SK-N-SH (cell line): ENCODE data around the gene RICTOR. TPM values are rescaled to one million over a fixed set of nuclear protein-coding genes. Genes with fewer than 3 reads are reported as not detected.

Experiments
- CTCF ChIA-PET: fragments of 300-600, 350-600 bp; formaldehyde crosslinking; extraction: SDS; loops from one replicate; lab custom pipeline; 2021; lab: Yijun Ruan, JAX
- POLR2A ChIA-PET: fragments of 350-600 bp; sonication (Branson Sonifier 250); formaldehyde crosslinking; extraction: SDS; loops from one replicate; lab custom pipeline; 2020; ENCODE audit warnings: antibody characterized with exemption, inconsistent platforms; lab: Yijun Ruan, JAX
- DNase-seq: peaks from one replicate; pipeline ENCODE4 v3.0.0; 2012
- H2AFZ ChIP-seq: fragments of 200-600 bp; sonication (generic); 2 replicates; pipeline ENCODE4 v1.8.1; 2016; ENCODE audit warnings: antibody characterized with exemption, mild to moderate bottlenecking, low read depth
- H3F3A ChIP-seq: fragments of 200-600 bp; sonication (generic); replicated peaks from 2 replicates; pipeline ENCODE3; 2016; ENCODE audit warnings: antibody characterized with exemption, mild to moderate bottlenecking; ENCODE audit not compliant: insufficient read depth
- H3K27ac ChIP-seq, 2 experiments: fragments of 200-500 bp in 1 of 2; fragments of 200-600 bp in 1 of 2; sonication (Bioruptor generic) in 1 of 2; sonication (generic), shearing (Covaris generic) in 1 of 2; 2 replicates each; pipeline versions ENCODE4 v1.5.1 to v1.6.1; 2014 to 2016; ENCODE audit warnings: low read depth in 2 of 2, inconsistent platforms in 1 of 2, low read length in 1 of 2, mild to moderate bottlenecking in 1 of 2, mixed read lengths in 1 of 2
- H3K27me3 ChIP-seq: fragments of 200-600 bp; sonication (generic), shearing (Covaris generic); 2 replicates; pipeline ENCODE4 v1.6.1; 2016; ENCODE audit warnings: mixed run types; ENCODE audit not compliant: insufficient read depth
- H3K36me3 ChIP-seq, 2 experiments: fragments of 200-500 bp in 1 of 2; fragments of 200-600 bp in 1 of 2; sonication (Bioruptor generic) in 1 of 2; sonication (generic) in 1 of 2; replicated peaks in 1 of 2; 2 replicates each; pipeline versions ENCODE3 to v1.5.1; 2014 to 2016; ENCODE audit warnings: low read length in 1 of 2, mild to moderate bottlenecking in 1 of 2; ENCODE audit not compliant: insufficient read depth in 2 of 2, control insufficient read depth in 1 of 2
- H3K4me1 ChIP-seq, 2 experiments: fragments of 200-500 bp in 1 of 2; fragments of 200-600 bp in 1 of 2; sonication (Bioruptor generic) in 1 of 2; sonication (generic), shearing (Covaris generic) in 1 of 2; 2 replicates each; pipeline versions ENCODE4 v1.5.1 to v1.6.1; 2014 to 2016; ENCODE audit warnings: low read depth in 1 of 2, low read length in 1 of 2, mixed run types in 1 of 2; ENCODE audit not compliant: insufficient read depth in 2 of 2, control insufficient read depth in 1 of 2
- H3K4me2 ChIP-seq: fragments of 200-600 bp; sonication (generic), shearing (Covaris generic); 2 replicates; pipeline ENCODE4 v1.6.1; 2017; ENCODE audit warnings: mixed run types
- H3K4me3 ChIP-seq, 2 experiments: fragments of 200-500 bp in 1 of 2; fragments of 200-600 bp in 1 of 2; sonication (Bioruptor generic) in 1 of 2; sonication (generic), shearing (Covaris generic) in 1 of 2; 2 replicates each; pipeline versions ENCODE4 v1.5.1 to v1.8.1; 2014 to 2016; ENCODE audit warnings: low read depth in 2 of 2, inconsistent platforms in 1 of 2, low read length in 1 of 2, mild to moderate bottlenecking in 1 of 2, mixed read lengths in 1 of 2, moderate library complexity in 1 of 2
- H3K79me2 ChIP-seq: fragments of 200-600 bp; sonication (generic); 2 replicates; pipeline ENCODE4 v1.8.1; 2017; ENCODE audit warnings: mild to moderate bottlenecking; ENCODE audit not compliant: insufficient read depth
- H3K9ac ChIP-seq: fragments of 200-600 bp; sonication (generic); 2 replicates; pipeline ENCODE4 v1.6.1; 2017; ENCODE audit warnings: mixed run types
- H3K9me2 ChIP-seq: fragments of 200-600 bp; sonication (generic); 2 replicates; pipeline ENCODE4 v1.6.1; 2017; ENCODE audit warnings: mixed run types
- H3K9me3 ChIP-seq: fragments of 200-600 bp; sonication (generic); 2 replicates; pipeline ENCODE4 v1.6.1; 2017; ENCODE audit warnings: mixed run types, mild to moderate bottlenecking, moderate library complexity
- H4K20me1 ChIP-seq: fragments of 200-600 bp; sonication (generic); 2 replicates; pipeline ENCODE4 v1.6.1; 2017; ENCODE audit warnings: mild to moderate bottlenecking, mixed run types; ENCODE audit not compliant: insufficient read depth
- CHD2 ChIP-seq: fragments of 150-350 bp; IDR thresholded peaks from 2 replicates; pipeline ENCODE4 v1.6.1; 2018; ENCODE audit warnings: low read length; ENCODE audit not compliant: partially characterized antibody
- ELF1 ChIP-seq: IDR thresholded peaks from 2 replicates; pipeline ENCODE4 v1.4.0; 2012
- FOSL2 ChIP-seq: IDR thresholded peaks from 2 replicates; pipeline ENCODE4 v1.4.0; 2012; ENCODE audit warnings: low read depth, mild to moderate bottlenecking, moderate library complexity, borderline replicate concordance
- GATA2 ChIP-seq: sonication (generic); formaldehyde crosslinking; IDR thresholded peaks from 2 replicates; pipeline ENCODE4 v1.5.0; 2020; ENCODE audit warnings: mild to moderate bottlenecking, missing genetic modification reagents
- JUND ChIP-seq: IDR thresholded peaks from 2 replicates; pipeline ENCODE4 v1.4.0; 2012
- MAX ChIP-seq: IDR thresholded peaks from 2 replicates; pipeline ENCODE4 v1.4.0; 2012; ENCODE audit warnings: low read depth
- MEF2A ChIP-seq: IDR thresholded peaks from 2 replicates; pipeline ENCODE4 v1.4.0; 2012; ENCODE audit warnings: low read depth, borderline replicate concordance
- NFIC ChIP-seq: IDR thresholded peaks from 2 replicates; pipeline ENCODE4 v1.4.0; 2012; ENCODE audit warnings: borderline replicate concordance
- PBX3 ChIP-seq: IDR thresholded peaks from 2 replicates; pipeline ENCODE4; 2012
- RCOR1 ChIP-seq: fragments of 150-350 bp; IDR thresholded peaks from 2 replicates; pipeline ENCODE4 v1.6.1; 2017; ENCODE audit warnings: antibody characterized with exemption, low read length
- RXRA ChIP-seq: IDR thresholded peaks from 2 replicates; pipeline ENCODE4 v1.4.0; 2012; ENCODE audit warnings: low read depth, mild to moderate bottlenecking, borderline replicate concordance
- SIN3A ChIP-seq: IDR thresholded peaks from 2 replicates; pipeline ENCODE4 v1.6.1; 2012; ENCODE audit warnings: low read depth, mild to moderate bottlenecking, low read length, moderate library complexity, borderline replicate concordance
- USF2 ChIP-seq: fragments of 150-350 bp; IDR thresholded peaks from 2 replicates; pipeline ENCODE4 v1.6.1; 2017; ENCODE audit warnings: antibody characterized with exemption, low read length, low read depth, borderline replicate concordance
- WGBS: methylation state at CpG from one replicate; pipeline ENCODE4 v1.1.6; 2017; ENCODE audit warnings: low lambda C conversion rate; 5-methylcytosine and 5-hydroxymethylcytosine counted together
- polyA plus RNA-seq, 3 experiments: library from polyadenylated mRNA; depleted of rRNA; stranded (reverse); fragments of >200 nt; gene quantifications; 2 replicates each; pipeline ENCODE4 v1.2.3, GENCODE V29; 2012
- TF ChIP-seq, protein P1 (sequence below): IDR thresholded peaks from 2 replicates; pipeline ENCODE4 v1.6.1; 2012; ENCODE audit warnings: mild to moderate bottlenecking, low read depth, low read length, moderate library complexity

The RICTOR gene
- polyA plus RNA-seq, 1 of the 3 experiments (the other 2 are of a cell fraction): 1.6 TPM

DNA sequence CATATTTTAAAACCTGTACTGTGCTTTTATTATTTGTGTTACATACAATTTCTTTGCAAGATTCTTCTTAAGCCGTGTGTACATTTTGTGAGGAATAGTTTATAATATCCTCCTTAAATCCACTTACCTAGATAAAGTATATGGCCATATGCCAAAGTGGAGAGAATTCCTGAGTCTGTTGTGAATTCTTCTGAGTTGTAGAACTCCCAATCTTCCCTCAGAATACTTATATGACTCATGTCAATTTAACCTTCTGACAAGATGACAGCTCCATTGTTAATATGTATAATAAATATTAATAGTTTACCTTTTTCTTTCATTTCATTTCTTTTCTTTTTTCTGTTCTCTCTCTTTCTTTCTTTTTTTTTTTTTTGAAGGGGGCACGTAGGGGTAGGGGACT is 6.0 kb upstream of the RICTOR start:
- Histone ChIP-seq H3K4me2 (no peak overlapping the region), H3F3A (peaks cover 19% of the 10 kb centered on the region), H3K9me3 (no peaks in the 10 kb centered on the region), H2AFZ (no peak overlapping the region), H3K79me2 (peaks cover 4% of the 10 kb centered on the region; the same call in 1 of the 2 replicates), H3K9ac (no peak overlapping the region), H3K27ac (no peak overlapping the region), H4K20me1 (no peaks in the 10 kb centered on the region), H3K27me3 (no peaks in the 10 kb centered on the region; the same call in 1 of the 2 replicates), H3K4me3 (no peak overlapping the region), H3K9me2 (no peaks in the 10 kb centered on the region; the same call in 1 of the 2 replicates)
- 16% methylated on average over 2 of the region's 2 CpGs for WGBS
- POLR2A ChIA-PET: no interaction called here
- CTCF ChIA-PET: interaction anchor here (0.6 to 3.1 kb wide), 29 partner anchors 7 to 872 kb away, joined by 3 to 21 read pairs (median 5); no protein-coding TSS in a partner anchor
- TF ChIP-seq PBX3: 0 out of 2 replicates have a peak, but pooled peaks have one; percentile 8
- TF ChIP-seq FOSL2: no peak
- TF ChIP-seq, all 33 proteins: peak for 1
- Histone ChIP-seq H3K4me1 (peaks cover 0 to 4% of the 10 kb centered on the region in 2 experiments; a peak in 2 of 4 replicates), H3K36me3 (peaks cover 0 to 3% of the 10 kb centered on the region in 2 experiments)
- no peak for DNase-seq

- H3K9me3 ChIP-seq: no peaks in the 10 kb centered on the region
- H3K36me3 ChIP-seq: peaks cover 0 to 3% of the 10 kb centered on the region in 2 experiments
- H3K27me3 ChIP-seq: no peaks in the 10 kb centered on the region; the same call in 1 of the 2 replicates
- peaks cover 23% of the 10 kb centered on the region for H3F3A ChIP-seq
- H3K4me3 ChIP-seq: no peak overlapping the region
- peaks cover 0 to 4% of the 10 kb centered on the region in 2 experiments; a peak in 2 of 4 replicates for H3K4me1 ChIP-seq
- TF ChIP-seq JUND (no peak), USF2 (no peak), SIN3A (no peak), ELF1 (no peak), CHD2 (no peak), MEF2A (no peak), NFIC (no peak), FOSL2 (no peak), MAX (no peak), RXRA (no peak), RCOR1 (no peak), GATA2 (CRISPR knock-in tag) (no peak)
- TF ChIP-seq, protein P1, sequence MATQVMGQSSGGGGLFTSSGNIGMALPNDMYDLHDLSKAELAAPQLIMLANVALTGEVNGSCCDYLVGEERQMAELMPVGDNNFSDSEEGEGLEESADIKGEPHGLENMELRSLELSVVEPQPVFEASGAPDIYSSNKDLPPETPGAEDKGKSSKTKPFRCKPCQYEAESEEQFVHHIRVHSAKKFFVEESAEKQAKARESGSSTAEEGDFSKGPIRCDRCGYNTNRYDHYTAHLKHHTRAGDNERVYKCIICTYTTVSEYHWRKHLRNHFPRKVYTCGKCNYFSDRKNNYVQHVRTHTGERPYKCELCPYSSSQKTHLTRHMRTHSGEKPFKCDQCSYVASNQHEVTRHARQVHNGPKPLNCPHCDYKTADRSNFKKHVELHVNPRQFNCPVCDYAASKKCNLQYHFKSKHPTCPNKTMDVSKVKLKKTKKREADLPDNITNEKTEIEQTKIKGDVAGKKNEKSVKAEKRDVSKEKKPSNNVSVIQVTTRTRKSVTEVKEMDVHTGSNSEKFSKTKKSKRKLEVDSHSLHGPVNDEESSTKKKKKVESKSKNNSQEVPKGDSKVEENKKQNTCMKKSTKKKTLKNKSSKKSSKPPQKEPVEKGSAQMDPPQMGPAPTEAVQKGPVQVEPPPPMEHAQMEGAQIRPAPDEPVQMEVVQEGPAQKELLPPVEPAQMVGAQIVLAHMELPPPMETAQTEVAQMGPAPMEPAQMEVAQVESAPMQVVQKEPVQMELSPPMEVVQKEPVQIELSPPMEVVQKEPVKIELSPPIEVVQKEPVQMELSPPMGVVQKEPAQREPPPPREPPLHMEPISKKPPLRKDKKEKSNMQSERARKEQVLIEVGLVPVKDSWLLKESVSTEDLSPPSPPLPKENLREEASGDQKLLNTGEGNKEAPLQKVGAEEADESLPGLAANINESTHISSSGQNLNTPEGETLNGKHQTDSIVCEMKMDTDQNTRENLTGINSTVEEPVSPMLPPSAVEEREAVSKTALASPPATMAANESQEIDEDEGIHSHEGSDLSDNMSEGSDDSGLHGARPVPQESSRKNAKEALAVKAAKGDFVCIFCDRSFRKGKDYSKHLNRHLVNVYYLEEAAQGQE: no peak
- no peaks in the 10 kb centered on the region for H4K20me1 ChIP-seq
- WGBS: 39% methylated on average over 2 of the region's 2 CpGs
- no peak overlapping the region for H3K27ac ChIP-seq
- H2AFZ ChIP-seq: no peak overlapping the region
- ChIA-PET POLR2A (no interaction called here), CTCF (interaction anchor here (1.0 to 2.7 kb wide), 8 partner anchors 8 to 638 kb away, joined by 3 to 18 read pairs (median 6); no protein-coding TSS in a partner anchor)
- no peak for DNase-seq
- H3K4me2 ChIP-seq: no peak overlapping the region
- H3K9ac ChIP-seq: no peak overlapping the region
- no peaks in the 10 kb centered on the region; the same call in 1 of the 2 replicates for H3K9me2 ChIP-seq
- H3K79me2 ChIP-seq: peaks cover 4% of the 10 kb centered on the region; the same call in 1 of the 2 replicates
These were observed 4.9 kb upstream of the RICTOR start for GRCh38 chr5:39079147-39079546.
